ENCODE data around the gene INSIG2. TPM values are rescaled to one million over a fixed set of nuclear protein-coding genes. Genes with fewer than 3 reads are reported as not detected.

Gene INSIG2
- total RNA-seq, 3 donors from 2014 or later, result 14.6 to 27.8 (median 14.8) TPM

DNA sequence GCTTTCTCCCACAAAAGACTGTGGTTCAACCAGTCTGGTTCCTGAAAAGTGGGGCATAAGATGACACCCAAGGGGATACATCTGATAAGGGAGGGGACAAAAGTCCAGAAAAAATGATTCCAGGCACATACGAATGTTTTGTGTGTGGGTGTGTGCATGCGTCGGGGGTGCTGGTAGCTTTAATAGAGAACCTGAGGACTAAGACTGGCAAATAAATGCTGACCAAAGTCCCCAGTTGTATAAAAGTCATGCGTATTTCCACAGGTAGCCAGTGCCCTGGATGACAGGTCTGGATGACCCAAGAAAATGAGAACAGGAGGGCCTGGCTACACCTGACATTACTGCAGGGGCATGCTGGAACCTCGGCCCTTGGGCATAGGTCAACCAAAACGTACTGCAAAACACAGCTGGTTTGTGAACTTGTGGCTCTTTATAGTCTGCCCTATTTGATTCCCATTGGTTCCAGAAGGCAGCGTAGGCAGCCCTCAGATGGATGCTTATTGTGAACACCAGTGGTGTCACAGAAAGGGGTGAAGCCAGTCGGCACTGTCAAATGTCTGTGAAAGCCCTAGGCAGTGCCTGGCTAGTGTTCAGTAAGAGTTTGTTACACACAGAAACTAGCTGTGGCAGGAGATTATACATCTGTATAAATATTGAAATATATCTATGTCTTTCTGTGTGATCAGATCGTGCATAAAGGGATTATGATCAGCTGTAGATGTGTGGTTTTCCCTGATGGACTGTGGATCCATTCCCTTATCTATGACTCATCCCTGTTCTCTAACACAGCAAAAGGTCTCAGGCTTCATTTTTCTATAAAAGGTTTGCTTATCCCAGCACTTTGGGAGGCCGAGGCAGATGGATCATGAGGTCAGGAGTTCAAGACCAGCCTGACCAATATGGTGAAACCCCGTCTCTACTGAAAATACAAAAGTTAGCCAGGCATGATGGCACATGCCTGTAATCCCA is 58.3 kb downstream of the INSIG2 start:
- Histone ChIP-seq H3K4me3 (no peak overlapping the region), H3K36me3 (ENCODE audit: low read depth) (no peaks in the 10 kb centered on the region), H3K4me1 (ENCODE audit: low read depth) (no peaks in the 10 kb centered on the region), H3K9me3 (no peaks in the 10 kb centered on the region)
- DNase-seq (no peak), ATAC-seq (no peak)
- intact Hi-C loops (cut with DNase I, micrococcal nuclease), result no loop called here
- TF ChIP-seq, protein P1, sequence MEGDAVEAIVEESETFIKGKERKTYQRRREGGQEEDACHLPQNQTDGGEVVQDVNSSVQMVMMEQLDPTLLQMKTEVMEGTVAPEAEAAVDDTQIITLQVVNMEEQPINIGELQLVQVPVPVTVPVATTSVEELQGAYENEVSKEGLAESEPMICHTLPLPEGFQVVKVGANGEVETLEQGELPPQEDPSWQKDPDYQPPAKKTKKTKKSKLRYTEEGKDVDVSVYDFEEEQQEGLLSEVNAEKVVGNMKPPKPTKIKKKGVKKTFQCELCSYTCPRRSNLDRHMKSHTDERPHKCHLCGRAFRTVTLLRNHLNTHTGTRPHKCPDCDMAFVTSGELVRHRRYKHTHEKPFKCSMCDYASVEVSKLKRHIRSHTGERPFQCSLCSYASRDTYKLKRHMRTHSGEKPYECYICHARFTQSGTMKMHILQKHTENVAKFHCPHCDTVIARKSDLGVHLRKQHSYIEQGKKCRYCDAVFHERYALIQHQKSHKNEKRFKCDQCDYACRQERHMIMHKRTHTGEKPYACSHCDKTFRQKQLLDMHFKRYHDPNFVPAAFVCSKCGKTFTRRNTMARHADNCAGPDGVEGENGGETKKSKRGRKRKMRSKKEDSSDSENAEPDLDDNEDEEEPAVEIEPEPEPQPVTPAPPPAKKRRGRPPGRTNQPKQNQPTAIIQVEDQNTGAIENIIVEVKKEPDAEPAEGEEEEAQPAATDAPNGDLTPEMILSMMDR (IDR thresholded peaks at IDR 0.05), result no peak

DNA sequence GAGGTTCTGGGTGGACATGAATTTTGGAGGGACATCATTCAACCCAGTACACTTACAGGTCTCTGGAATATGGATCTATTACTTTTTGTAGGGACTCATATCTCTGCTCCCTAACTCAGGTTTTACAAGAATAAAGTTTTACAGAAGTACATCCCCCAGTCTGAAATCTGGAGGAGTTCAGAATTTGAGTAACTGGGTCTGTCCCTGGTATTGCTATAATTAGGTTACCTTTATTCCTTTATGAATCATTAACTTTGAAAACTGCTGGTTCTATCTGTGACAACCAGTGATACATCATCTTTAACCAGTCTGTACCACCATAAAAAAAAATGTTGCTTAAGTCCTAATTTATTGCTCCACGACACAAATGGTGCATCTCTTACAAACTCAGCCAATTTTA is 59.9 kb downstream of the INSIG2 start:
- Histone ChIP-seq H3K9me3 (no peaks in the 10 kb centered on the region), H3K4me3 (no peak overlapping the region), H3K36me3 (ENCODE audit: low read depth) (no peaks in the 10 kb centered on the region), H3K4me1 (ENCODE audit: low read depth) (no peaks in the 10 kb centered on the region)
- TF ChIP-seq, protein P1 (IDR thresholded peaks at IDR 0.05), result no peak
- DNase-seq, result no peak
- intact Hi-C loops (cut with DNase I, micrococcal nuclease), result no loop called here
- ATAC-seq, result no peak

DNA sequence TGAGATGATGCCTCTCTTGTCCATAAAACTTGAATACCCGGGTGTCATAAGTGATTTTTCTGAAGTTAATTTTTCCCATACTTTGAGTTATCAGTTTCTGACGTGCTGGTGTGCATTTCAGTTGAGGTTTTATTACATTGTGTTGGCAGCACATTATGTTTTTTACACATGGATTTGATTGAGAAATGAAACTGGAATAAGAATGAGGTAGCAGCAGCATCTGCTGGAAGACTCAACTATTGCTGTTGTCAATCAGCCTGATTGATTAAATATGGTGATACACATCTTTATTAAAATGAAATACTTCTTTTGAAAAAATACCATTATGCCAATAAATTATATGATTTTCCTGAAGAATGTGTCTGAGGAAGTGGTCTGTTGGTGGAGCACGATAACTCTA is 60.5 kb downstream of the INSIG2 start:
- intact Hi-C loops (cut with DNase I, micrococcal nuclease), result no loop called here
- H3K4me3 ChIP-seq, result no peak overlapping the region
- ATAC-seq, result no peak
- no peaks in the 10 kb centered on the region for H3K36me3 ChIP-seq (ENCODE audit: low read depth)
- H3K4me1 ChIP-seq (ENCODE audit: low read depth), result no peaks in the 10 kb centered on the region
- TF ChIP-seq, protein P1 (IDR thresholded peaks at IDR 0.05), result no peak
- H3K9me3 ChIP-seq, result no peaks in the 10 kb centered on the region
- DNase-seq, result no peak

DNA sequence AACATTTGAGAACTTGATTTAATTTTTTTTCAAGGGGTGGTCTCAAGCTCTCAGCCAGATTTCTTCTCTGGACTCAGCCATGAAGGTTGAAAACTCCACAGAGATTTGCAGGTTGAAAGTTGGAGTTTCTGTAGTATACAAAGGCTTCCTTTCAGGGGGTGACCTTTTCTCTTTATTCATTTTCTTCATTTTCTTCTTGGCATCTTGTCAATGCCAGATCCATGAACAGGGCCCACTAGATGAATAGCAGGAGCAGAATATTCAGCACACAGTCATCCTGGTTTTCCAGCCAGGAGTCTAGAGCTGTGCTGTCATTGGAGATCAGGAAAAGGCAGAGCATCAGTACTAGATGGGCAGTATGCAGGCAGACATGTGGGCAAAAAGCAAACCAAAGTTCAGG is 62.0 kb downstream of the INSIG2 start:
- Histone ChIP-seq H3K4me1 (ENCODE audit: low read depth) (no peaks in the 10 kb centered on the region), H3K9me3 (no peaks in the 10 kb centered on the region), H3K4me3 (no peak overlapping the region), H3K36me3 (ENCODE audit: low read depth) (no peaks in the 10 kb centered on the region)
- intact Hi-C loops (cut with DNase I, micrococcal nuclease), result no loop called here
- DNase-seq, result no peak
- TF ChIP-seq, protein P1 (IDR thresholded peaks at IDR 0.05), result no peak
- ATAC-seq, result no peak

DNA sequence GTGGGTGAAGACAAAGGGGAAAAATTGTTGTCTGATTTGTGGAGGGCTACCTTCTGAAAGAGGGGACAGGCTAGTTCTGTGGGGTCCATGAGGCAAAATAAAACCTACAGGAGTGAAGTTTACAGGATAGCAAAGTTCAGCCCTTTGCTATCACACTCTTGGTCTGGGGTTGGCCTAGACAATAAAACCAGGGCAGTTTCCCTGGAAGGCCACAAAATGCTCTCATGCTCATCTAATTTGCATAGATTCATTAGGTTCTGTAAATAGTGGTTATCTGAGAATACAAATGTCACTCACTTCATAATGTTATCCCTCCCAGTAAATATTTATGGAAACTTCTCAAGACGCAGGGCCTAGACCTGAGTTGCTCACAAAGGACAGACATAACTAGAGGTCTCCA is 63.6 kb downstream of the INSIG2 start:
- ATAC-seq (no peak), DNase-seq (no peak)
- Histone ChIP-seq H3K4me1 (ENCODE audit: low read depth) (no peaks in the 10 kb centered on the region), H3K36me3 (ENCODE audit: low read depth) (no peaks in the 10 kb centered on the region), H3K9me3 (no peaks in the 10 kb centered on the region), H3K4me3 (no peak overlapping the region)
- TF ChIP-seq, protein P1 (IDR thresholded peaks at IDR 0.05), result no peak
- intact Hi-C loops (cut with DNase I, micrococcal nuclease), result no loop called here
